Adipocyte (in vitro differentiated cells): ENCODE results near the gene ENDOU.

Experiments used
- DNase-seq: peaks from one replicate; pipeline ENCODE4 v3.0.0-alpha.2; 2015; ENCODE audit warnings: low read depth
- H3K27me3 ChIP-seq: replicated peaks from 2 replicates; pipeline ENCODE4 v1.7.0; 2013; ENCODE audit warnings: mild to moderate bottlenecking, low read length, moderate library complexity; ENCODE audit not compliant: control insufficient read depth, insufficient read depth
- H3K36me3 ChIP-seq: 2 replicates; pipeline ENCODE4 v1.7.0; 2013; ENCODE audit warnings: low read length, mild to moderate bottlenecking, moderate library complexity; ENCODE audit not compliant: control insufficient read depth, insufficient read depth, severe bottlenecking
- H3K4me1 ChIP-seq: 2 replicates; pipeline ENCODE4 v1.7.0; 2013; ENCODE audit warnings: mild to moderate bottlenecking, low read length, moderate library complexity; ENCODE audit not compliant: control insufficient read depth, insufficient read depth
- H3K4me3 ChIP-seq: 2 replicates; pipeline ENCODE4 v1.7.0; 2013; ENCODE audit warnings: mild to moderate bottlenecking, low read length, moderate library complexity
- H3K9ac ChIP-seq: 2 replicates; pipeline ENCODE4 v1.7.0; 2013; ENCODE audit warnings: mild to moderate bottlenecking, low read length, moderate library complexity
- H3K9me3 ChIP-seq: 2 replicates; pipeline ENCODE4 v1.7.0; 2013; ENCODE audit warnings: mild to moderate bottlenecking, low read length, moderate library complexity; ENCODE audit not compliant: control insufficient read depth

The ENDOU gene

DNA sequence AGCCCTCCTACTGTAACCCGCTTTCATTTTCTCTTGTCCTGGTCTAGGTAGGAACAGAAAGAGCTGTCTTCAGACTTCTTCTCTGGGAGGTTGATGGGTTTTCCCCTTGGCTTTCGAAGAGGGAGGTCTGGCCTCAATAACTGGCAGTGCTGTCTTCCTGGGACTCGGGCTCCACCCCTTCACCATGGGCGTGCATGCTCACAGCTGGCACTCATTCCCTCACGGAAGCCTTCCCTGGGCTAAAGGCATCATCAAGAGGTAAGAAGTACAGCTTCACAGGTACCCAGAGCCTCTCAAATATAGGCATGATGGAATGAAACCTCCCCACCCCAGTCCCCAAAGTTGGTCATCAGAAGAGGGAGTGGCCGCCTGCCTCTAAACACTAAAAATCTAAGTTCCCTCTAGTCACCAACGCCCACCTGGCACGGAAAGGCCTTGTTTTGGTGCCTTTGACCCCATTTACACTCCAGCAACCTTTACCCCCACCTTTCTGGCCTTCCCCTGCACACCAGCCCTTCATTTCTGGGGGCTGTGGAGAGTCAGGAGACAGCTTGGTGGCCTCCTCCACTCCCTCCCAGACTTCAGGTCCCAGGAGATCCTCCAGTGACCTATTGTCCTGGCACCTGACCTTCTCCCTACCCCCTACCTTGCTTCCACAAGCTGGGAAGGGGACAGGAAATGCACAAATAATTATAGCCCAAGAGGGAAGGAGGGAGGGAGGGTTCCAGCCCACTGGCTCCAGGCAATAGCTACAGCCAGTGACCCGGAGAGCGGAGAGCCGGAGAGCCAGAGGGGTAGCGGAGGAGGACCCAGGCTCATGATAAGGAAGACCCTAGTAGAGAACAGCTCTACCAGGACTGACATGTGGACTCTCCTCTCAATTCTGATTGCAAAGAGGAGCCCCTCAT, 30.6 kb upstream of the ENDOU start:
- Histone ChIP-seq H3K27me3 (no peaks in the 10 kb centered on the region), H3K9ac (no peak overlapping the region), H3K4me3 (no peak overlapping the region), H3K4me1 (peaks cover 29% of the 10 kb centered on the region), H3K36me3 (no peaks in the 10 kb centered on the region), H3K9me3 (no peaks in the 10 kb centered on the region)
- DNase-seq = no peak

DNA sequence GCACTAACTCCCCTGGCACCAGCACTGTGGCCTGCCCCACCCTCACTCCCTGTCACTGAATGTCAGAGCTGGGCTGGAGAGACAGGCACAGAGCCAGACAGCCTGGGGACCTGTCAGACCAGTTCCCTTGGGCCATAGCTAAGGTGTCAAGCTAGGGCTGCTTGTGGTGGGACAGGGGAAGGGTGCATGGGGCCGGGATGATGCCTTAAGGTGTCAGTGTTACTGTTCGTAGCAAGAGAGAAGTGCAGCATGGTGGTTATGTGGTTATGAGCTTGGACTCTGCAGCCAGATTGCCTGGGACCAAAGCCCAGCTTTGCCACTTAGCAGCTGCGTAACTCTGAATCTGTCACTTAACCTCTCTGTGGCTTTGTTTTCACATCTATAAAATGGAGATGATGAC, 29.6 kb upstream of the ENDOU start:
- DNase-seq = no peak
- peaks cover 29% of the 10 kb centered on the region for H3K4me1 ChIP-seq
- no peaks in the 10 kb centered on the region for H3K36me3 ChIP-seq
- H3K27me3 ChIP-seq = no peaks in the 10 kb centered on the region
- no peak overlapping the region for H3K9ac ChIP-seq
- no peak overlapping the region for H3K4me3 ChIP-seq
- no peaks in the 10 kb centered on the region for H3K9me3 ChIP-seq

DNA sequence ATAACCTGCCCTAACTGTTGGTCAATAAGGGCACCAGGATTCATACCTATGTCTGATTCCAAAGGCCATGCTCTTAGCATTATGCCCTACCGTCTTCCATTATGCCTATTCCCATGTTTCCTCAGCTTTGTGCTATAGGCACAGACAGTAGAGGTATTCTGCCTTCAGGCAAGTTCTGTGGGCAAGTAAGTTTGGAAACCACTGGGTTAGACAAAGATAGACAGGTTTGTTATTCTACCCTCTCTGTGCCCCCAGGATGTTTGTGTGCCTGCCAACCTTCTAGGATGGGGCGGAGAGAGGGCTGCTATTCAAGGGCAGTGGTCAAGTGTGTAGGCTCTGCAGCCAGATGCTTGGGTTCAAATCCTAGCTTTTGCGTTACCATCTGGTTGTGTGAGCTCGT, 28.8 kb upstream of the ENDOU start:
- Histone ChIP-seq H3K4me3 (no peak overlapping the region), H3K9ac (no peak overlapping the region), H3K27me3 (no peaks in the 10 kb centered on the region), H3K36me3 (no peaks in the 10 kb centered on the region), H3K9me3 (no peaks in the 10 kb centered on the region), H3K4me1 (peaks cover 23% of the 10 kb centered on the region)
- DNase-seq = no peak

DNA sequence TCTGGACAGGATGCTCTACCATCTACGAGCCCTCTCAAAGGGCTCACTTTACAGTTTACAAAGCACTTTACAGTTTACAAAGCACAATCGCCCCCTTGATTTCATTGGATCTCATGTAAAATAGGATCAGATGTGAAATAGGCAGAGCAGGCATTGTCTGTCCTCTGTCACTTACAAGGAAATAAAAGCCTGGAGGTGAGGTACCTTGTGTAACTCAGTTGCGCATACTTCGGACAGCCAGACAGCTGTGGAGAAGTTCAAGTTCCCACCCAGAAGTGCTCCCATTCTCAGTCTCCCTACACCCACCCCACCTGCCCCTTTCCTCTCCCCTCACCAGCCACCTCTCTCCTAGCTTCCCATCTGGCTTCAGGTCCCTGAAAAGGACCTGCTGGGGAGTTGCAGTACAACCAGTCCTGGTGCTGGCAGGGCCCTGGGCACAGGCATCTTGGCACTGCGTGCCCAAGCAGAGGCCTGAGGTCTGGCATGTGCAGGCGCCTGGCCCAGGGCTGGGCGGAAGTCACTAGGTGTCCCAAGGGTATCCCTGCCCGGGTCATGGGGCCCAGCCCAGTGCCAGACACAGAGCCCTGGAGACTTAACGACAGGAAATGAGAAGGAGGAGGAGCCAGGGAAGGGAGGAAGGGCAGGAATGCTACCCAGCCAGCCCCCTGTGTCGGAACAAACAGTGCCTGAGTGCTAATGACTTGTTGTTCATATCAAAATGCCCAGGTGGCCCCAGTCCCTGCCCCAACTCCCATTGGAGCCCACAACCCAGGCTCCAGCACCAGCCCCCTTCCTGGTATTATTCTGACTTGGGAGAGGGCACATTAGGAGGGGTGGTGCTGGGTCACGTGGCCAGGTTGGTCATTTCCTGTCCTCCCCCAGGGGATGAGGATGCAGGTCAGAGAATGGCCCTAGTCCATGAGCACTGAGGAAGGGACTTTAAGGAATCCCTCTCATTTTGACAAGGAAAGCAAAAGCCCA, 28.0 kb upstream of the ENDOU start:
- no peak for DNase-seq
- H3K27me3 ChIP-seq = no peaks in the 10 kb centered on the region
- H3K9me3 ChIP-seq = no peaks in the 10 kb centered on the region
- no peak overlapping the region for H3K9ac ChIP-seq
- H3K4me3 ChIP-seq = no peak overlapping the region
- peaks cover 20% of the 10 kb centered on the region for H3K4me1 ChIP-seq
- no peaks in the 10 kb centered on the region for H3K36me3 ChIP-seq

DNA sequence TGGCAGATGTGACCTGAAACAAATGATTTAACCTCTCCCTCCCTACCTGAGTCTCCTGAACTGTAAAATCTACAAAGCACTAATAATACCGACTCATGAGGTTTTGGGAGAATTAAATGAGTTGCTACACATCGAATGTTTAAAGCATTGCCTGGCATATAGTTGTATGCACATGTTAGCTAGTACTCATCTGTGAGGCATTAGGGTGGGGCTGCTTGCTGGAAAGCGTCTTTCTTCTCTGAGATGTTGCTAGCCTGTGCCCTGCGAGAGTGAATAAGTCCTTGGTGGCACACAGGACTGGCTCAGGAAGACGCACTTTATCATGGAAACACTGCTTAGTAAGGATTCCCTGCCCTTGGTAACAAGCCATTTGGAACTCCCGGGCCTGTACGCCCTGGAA, 27.3 kb upstream of the ENDOU start:
- H3K9ac ChIP-seq = no peak overlapping the region
- H3K4me3 ChIP-seq = no peak overlapping the region
- no peaks in the 10 kb centered on the region for H3K9me3 ChIP-seq
- no peaks in the 10 kb centered on the region for H3K36me3 ChIP-seq
- H3K4me1 ChIP-seq = peaks cover 15% of the 10 kb centered on the region
- DNase-seq = peak; percentile 84
- no peaks in the 10 kb centered on the region for H3K27me3 ChIP-seq

DNA sequence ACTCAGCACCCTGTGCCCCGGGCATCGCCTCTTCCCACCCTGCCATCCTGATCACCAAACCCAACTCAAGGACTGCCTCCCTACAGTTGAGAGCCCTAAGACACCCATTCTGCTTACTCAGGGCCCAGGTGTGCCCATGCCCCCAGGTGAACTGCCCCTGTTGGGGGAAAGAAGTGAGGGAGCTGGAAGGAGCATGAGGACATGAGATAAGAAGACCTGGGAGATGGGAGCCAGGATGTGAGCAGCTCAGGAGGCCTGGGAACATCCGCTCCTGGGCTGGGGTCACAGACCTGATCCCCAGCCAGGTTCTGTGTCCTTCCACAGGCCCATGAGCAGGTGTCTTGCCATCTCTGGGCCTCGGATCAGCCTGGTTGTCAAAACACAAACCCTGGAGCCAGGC, 26.8 kb upstream of the ENDOU start:
- no peak overlapping the region for H3K4me3 ChIP-seq
- H3K36me3 ChIP-seq = no peaks in the 10 kb centered on the region
- H3K4me1 ChIP-seq = peaks cover 15% of the 10 kb centered on the region
- H3K9me3 ChIP-seq = no peaks in the 10 kb centered on the region
- H3K27me3 ChIP-seq = no peaks in the 10 kb centered on the region
- no peak for DNase-seq
- no peak overlapping the region for H3K9ac ChIP-seq

DNA sequence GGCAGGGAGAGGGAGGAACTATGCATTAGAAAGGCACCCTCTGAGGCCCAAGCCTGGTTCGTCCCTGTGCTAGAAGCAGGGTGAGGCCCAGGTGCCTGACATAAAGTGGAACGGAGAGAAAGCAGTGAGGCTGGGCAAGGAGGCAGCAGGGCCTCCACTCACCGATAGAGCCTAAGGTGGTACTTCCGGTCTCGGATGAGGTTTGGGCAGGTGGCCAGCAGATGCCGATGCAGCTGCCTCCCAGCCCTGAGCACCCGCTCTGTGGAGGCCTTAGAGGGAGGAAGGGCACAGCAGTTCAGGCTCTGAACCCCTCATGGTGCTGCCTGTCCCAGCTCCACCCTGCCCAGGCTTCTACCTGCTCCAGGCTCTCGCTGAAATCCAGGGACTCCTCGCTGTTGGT, 26.3 kb upstream of the ENDOU start:
- Histone ChIP-seq H3K9me3 (no peaks in the 10 kb centered on the region), H3K4me3 (no peak overlapping the region), H3K27me3 (no peaks in the 10 kb centered on the region), H3K36me3 (no peaks in the 10 kb centered on the region), H3K9ac (no peak overlapping the region), H3K4me1 (peaks cover 15% of the 10 kb centered on the region)
- DNase-seq = no peak

DNA sequence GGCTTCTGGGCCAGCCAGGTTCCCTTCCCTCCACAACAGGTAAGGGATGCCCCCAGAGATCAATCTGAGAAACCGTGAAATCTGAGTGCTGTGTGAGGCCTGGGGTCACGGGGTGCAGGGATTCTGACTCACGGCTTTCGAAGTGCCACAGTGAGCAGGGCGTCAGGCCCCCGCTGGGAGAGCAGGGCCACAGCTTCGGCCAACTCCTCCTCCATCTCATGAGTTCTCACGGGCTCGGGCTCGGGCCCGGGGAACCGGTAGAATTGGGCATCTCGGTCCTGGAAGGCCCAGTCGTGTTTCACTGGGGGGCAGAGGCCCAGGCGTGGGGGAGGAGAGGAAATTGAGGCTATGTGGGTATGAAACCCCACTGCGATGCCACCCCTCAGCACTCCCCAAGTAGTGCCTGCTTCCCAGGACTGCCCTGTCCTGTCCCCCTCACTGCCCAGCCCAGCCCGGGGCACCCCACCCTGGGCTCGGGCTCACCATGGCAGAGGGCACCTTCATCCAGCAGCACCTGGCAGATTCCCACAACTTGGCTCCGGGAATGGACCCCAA, 25.7 kb upstream of the ENDOU start:
- Histone ChIP-seq H3K9me3 (no peaks in the 10 kb centered on the region), H3K27me3 (no peaks in the 10 kb centered on the region), H3K4me3 (no peak overlapping the region), H3K9ac (no peak overlapping the region), H3K4me1 (peaks cover 15% of the 10 kb centered on the region), H3K36me3 (no peaks in the 10 kb centered on the region)
- no peak for DNase-seq

DNA sequence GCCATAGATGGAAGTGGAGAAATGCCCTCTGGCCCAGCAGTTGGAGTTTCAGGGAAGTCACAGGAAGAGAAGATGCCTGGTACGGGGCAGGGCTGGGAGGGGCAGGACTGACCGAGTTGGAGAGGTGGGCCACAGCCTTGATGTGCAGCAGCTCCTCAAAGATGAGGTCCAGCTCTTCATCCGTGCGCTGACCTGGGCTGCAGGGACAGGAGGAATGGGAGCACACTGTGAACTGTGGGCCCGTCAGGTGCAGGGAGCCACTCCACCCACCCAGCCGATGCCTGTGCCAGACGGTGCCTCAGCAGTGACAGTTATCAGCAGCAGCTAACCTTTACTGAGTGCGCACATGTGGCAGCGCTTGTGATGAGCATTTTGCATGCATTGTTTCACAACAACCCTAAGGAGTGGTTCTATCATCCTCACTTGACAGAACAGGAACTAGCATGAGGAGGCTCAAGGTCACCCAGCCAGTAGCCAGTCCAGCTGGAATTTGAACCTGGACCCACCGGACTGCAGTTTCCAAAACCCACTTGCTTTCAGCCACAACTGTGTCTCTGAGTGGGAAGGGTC, 25.0 kb upstream of the ENDOU start:
- no peak for DNase-seq
- Histone ChIP-seq H3K4me3 (no peak overlapping the region), H3K4me1 (peaks cover 15% of the 10 kb centered on the region), H3K36me3 (no peaks in the 10 kb centered on the region), H3K27me3 (peaks cover 7% of the 10 kb centered on the region), H3K9ac (no peak overlapping the region), H3K9me3 (no peaks in the 10 kb centered on the region)

DNA sequence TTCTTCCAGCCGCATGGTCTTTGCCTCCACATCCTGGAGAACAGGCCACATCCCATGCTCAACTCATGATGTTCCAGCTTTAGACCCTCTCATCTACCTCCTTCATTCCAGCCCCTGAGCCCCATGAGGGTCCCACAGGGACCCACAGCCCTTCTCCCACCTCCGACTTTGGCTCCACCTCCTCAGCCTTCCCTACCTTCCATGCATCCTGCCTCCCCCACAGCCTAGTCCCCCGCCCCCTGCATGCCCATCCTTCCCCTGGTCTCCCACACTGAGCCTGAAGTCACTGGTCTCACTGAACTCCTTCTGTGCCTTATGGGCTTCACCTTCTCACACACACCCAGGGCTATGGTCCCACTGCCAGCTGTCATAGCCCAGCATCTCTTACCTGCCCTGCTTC, 23.6 kb upstream of the ENDOU start:
- H3K9me3 ChIP-seq = no peaks in the 10 kb centered on the region
- no peak overlapping the region for H3K9ac ChIP-seq
- H3K4me3 ChIP-seq = no peak overlapping the region
- peaks cover 13% of the 10 kb centered on the region for H3K4me1 ChIP-seq
- no peaks in the 10 kb centered on the region for H3K36me3 ChIP-seq
- peaks cover 18% of the 10 kb centered on the region for H3K27me3 ChIP-seq
- no peak for DNase-seq

DNA sequence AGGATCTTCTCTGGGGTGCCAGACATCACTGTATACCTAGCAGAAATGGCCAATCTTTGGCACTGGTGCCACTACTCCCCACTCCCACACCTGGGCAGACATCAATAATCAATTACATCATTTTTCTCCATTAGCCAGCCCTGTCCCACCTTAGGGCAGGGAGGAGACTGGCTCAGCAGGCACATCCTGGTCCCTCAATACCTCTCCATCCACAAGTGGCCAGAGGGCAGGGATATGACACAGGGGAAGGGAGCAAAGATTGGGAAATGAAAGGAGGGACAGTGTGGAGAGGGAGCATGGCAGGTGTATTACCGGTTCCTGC, 23.2 kb upstream of the ENDOU start:
- no peaks in the 10 kb centered on the region for H3K36me3 ChIP-seq
- no peak overlapping the region for H3K9ac ChIP-seq
- H3K4me3 ChIP-seq = no peak overlapping the region
- peaks cover 8% of the 10 kb centered on the region for H3K4me1 ChIP-seq
- H3K9me3 ChIP-seq = no peaks in the 10 kb centered on the region
- DNase-seq = no peak
- peaks cover 18% of the 10 kb centered on the region for H3K27me3 ChIP-seq
